NB4 (cell line): Measurements from ENCODE around the gene PDZD4.

Experiments used
- CTCF ChIP-seq: IDR thresholded peaks from one replicate; pipeline ENCODE4 v1.5.1; 2012; ENCODE audit warnings: low read depth, low read length
- POLR2A ChIP-seq: IDR thresholded peaks from 2 replicates; pipeline ENCODE4 v1.6.1; 2011; ENCODE audit warnings: mild to moderate bottlenecking; ENCODE audit not compliant: insufficient read length; ENCODE audit errors: extremely low read depth

- TF ChIP-seq CTCF (no peak), POLR2A (no peak)
These were observed 10.8 kb downstream of the PDZD4 start for GRCh38 chrX:153819384-153820040.
